Astrocyte of the cerebellum (primary cell): ENCODE results near the gene TOR2A.
"Not testable (repeated sequence)": the region's sequence is repeated elsewhere in the genome, so short reads cannot be mapped to it uniquely, and the experiment has no call there.

Source experiments
- DNase-seq: peaks from one replicate; pipeline ENCODE4 v3.0.0-alpha.2; 2011; ENCODE audit warnings: low read depth
- H3K4me3 ChIP-seq: 2 replicates; pipeline ENCODE4 v1.5.1; 2011; ENCODE audit warnings: mild to moderate bottlenecking, low read depth, low read length, moderate library complexity
- in situ Hi-C: cut with HindIII; loops from 2 replicates; pipeline ENCODE4 v1.10.0; 2017; ENCODE audit warnings: low sequenced_read_pairs
- TF ChIP-seq, protein P1 (sequence below): IDR thresholded peaks from 2 replicates; pipeline ENCODE4 v1.5.1; 2012; ENCODE audit warnings: low read length, low read depth, moderate library complexity, mild to moderate bottlenecking; ENCODE audit errors: missing control alignments

Gene TOR2A

DNA sequence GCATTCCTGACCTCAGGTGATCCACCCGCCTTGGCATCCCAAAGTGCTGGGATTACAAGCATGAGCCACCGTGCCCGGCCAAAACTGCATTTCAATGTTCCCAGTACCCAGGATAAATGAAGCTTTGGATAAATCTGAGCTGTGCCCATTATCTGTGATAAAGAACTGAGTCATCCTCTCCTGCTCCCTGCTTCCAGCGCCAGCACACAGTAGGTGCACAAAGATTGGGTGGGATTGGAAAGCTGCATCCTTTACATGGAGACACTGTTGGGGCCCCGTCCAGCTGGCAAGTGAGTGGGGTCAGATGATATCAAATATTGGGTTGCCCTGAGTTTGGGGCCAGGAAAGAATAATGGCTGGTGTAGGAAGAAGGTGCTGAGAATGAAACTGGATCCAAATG is 26.0 kb upstream of the TOR2A start:
- H3K4me3 ChIP-seq: no peak overlapping the region
- DNase-seq: no peak
- in situ Hi-C loops: loop anchor here (5.0 kb wide), 1 partner anchor 111 kb away; no protein-coding TSS in a partner anchor
- TF ChIP-seq, protein P1, sequence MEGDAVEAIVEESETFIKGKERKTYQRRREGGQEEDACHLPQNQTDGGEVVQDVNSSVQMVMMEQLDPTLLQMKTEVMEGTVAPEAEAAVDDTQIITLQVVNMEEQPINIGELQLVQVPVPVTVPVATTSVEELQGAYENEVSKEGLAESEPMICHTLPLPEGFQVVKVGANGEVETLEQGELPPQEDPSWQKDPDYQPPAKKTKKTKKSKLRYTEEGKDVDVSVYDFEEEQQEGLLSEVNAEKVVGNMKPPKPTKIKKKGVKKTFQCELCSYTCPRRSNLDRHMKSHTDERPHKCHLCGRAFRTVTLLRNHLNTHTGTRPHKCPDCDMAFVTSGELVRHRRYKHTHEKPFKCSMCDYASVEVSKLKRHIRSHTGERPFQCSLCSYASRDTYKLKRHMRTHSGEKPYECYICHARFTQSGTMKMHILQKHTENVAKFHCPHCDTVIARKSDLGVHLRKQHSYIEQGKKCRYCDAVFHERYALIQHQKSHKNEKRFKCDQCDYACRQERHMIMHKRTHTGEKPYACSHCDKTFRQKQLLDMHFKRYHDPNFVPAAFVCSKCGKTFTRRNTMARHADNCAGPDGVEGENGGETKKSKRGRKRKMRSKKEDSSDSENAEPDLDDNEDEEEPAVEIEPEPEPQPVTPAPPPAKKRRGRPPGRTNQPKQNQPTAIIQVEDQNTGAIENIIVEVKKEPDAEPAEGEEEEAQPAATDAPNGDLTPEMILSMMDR: no peak

DNA sequence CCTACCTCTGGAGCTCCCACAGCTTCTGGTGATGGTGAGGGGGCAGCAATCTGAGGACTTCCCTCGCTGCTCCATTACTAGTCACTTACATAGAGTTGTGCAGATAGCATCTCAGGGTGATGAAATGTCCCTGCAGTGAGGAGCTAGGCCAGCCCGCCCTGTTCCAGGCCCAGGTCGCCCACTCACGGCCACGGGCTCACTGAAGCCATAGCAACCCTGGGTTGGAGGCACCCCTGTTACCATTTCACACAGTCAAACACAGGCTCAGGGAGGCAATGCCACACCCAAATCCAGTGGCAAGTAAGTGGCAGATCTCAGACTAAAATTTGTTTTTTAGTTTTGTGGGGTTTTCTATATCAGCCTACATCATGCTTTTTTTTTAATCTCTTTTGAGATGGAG is 23.7 kb upstream of the TOR2A start:
- TF ChIP-seq, protein P1: no peak
- DNase-seq: no peak
- in situ Hi-C loops: no loop called here
- no peak overlapping the region for H3K4me3 ChIP-seq

DNA sequence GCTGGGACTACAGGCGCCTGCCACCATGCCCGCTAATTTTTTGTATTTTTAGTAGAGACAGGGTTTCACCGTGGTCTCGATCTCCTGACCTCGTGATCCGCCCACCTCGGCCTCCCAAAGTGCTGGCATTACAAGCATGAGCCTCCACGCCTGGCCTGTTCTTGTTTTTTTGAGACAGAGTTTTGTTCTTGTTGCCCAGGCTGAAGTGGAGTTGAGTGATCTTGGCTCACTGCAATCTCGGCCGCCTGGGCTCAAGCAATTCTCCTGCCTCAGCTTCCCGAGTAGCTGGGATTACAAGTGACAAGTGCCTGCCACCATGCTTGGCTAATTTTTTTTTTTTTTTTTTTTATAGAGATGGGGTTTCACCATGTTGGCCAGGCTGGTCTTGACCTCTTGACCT is 21.7 kb upstream of the TOR2A start:
- H3K4me3 ChIP-seq, in situ Hi-C loops, DNase-seq: not testable (repeated sequence)

DNA sequence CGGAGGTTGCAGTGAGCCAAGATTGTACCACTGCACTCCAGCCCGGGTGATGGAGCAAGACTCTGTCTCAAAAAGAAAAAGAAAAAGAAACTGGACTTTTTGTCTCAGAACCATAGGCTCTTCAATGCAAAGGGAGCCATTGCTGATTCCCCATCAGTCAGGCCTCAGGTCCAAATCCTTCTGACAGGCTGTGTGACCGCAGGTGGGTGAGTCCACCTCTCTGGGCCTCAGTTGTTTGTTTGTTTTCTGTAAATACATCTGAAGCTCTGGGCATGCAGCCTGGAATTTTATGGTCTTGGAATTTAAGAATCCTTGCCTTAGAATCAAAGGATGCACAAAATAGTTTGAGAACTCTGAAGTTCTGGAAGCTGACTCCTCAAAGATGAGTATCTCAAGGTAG is 21.1 kb upstream of the TOR2A start:
- TF ChIP-seq, protein P1: no peak
- no peak for DNase-seq
- in situ Hi-C loops: no loop called here
- H3K4me3 ChIP-seq: no peak overlapping the region

DNA sequence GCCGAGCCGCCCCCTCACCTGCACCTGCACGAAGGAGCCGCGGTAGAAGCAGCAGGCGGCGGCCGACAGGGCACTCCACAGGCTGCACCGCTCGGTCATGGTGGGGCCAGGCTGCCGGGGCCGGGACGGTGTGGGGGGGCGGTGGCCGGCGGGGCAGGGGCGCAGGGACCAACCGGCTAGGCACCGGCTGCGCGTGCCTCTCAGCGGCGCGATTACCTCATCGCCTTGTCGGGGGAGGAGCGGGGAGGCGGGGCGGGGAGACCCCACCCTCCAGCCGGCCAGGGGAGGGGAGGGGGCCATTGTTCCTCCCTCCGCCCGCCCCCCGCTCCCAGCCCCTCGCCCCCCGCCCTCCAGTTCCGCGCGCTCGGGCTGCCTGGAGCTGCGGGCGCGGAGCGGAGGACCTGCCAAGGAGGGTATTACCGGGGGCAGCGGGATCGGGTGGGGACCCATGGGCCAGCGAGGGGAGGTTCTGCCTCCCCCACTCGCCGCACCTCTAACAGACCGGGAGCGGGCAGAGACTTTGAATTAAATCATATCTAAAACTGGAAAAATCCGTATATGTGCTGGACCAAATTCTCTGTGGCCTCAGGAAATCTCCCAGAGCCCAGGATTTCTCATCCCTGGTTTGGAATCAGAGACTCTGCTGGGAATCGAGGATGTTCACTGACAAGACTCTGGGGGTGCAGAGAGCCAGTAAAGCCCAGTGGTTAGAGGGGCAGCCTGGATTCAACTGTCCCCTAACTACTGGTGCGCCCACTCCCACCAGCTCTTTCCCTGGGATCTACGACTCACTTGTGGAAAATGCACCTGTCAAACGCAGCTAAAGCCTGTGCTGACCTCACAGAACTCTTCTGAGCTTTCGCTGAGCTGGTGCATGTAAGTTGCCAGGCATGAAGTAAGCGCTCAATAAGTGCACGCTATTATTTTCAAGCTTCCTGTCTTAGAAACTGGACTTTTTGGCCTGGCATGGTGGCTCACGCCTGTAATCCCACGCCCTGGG is 20.3 kb upstream of the TOR2A start:
- H3K4me3 ChIP-seq: no peak overlapping the region
- in situ Hi-C loops: no loop called here
- TF ChIP-seq, protein P1: no peak
- DNase-seq: no peak

DNA sequence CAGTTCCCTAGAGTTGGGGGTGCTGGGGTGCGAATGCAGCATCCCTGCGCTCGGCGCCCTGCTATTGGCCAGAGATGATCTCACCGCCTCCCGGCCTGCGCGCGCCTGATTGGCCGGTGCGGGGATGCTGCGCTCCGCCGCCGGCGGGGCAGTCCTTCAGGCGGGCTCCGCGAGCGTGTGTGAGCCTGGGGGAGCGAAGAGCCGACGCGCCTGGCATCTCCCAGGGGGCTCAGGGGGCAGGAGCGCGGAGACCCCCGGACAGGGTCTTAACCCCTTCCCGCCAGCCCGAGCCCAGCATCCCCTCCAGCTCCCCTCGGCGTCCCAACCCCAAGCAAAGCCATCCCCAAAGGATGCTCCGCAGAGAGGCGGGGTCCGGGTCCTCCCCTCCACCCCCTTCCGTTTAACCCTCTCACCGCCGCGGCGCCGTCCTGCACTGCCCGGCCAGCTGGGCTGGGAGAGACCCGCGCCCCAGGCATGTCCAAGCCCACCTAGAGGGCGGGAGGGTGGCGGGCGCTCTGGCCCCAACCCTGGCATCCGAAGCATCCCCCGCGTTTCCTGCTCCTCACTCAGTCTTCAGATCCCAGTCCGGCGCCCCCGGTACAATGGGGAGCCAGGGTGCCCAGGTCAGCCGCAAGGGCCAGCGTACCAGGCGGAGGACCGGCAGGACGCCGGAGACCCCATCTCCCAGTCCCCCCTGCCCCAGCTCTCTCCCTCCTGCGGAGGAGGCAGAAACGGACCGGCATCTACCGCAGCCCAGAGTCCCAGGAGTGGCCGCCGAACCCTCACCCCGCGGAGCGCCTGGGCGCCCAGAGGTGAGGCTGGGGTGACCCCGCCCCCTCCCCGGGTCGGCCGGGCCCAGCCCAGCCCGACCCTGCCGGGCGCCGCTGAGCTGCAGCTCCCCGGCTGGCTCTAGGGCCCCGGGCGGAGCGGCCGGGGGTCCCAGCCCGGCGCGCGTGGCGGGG is 19.3 kb upstream of the TOR2A start:
- no peak overlapping the region for H3K4me3 ChIP-seq
- TF ChIP-seq, protein P1: no peak
- in situ Hi-C loops: no loop called here
- DNase-seq: no peak
